ENCODE data around the gene MLANA. TPM values are rescaled to one million over a fixed set of nuclear protein-coding genes. Genes with fewer than 3 reads are reported as not detected.

The MLANA gene
- total and polyA plus RNA-seq, 2 donors, result not detected

- no peaks in the 10 kb centered on the region for H3K36me3 ChIP-seq (ENCODE audit: insufficient read depth)
- 87% methylated on average over 2 of the region's 2 CpGs for WGBS
- no peak overlapping the region for H3K4me3 ChIP-seq (ENCODE audit: low read depth, low read length)
- no peak for DNase-seq (ENCODE audit: extremely low spot score)
- no peak overlapping the region for H3K27ac ChIP-seq (ENCODE audit: low read depth)
- H3K4me1 ChIP-seq (ENCODE audit: insufficient read depth), result no peaks in the 10 kb centered on the region
Observed at GRCh38 chr9:5941214-5941613, 50.5 kb downstream of the MLANA start.

DNA sequence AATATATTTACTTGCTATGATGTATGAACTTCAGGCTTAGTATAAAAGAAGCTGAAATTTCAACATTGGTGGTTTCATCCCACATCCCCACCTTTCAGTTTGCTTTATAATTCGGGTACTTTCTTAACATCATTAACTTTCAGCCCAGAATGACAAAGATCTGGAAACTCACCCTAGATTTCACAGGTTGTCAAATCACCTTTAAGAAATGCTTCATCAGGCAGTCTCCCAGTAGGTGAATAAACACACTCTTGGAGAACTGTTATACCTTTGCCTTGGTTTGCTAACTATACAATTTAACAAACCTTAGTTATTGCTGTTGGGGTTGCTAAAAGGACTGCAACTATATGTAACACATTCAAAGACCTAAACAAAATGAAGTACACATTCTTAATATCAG is 54.4 kb downstream of the MLANA start:
- Histone ChIP-seq H3K36me3 (ENCODE audit: insufficient read depth) (no peaks in the 10 kb centered on the region), H3K4me3 (ENCODE audit: low read depth, low read length) (no peak overlapping the region), H3K27ac (ENCODE audit: low read depth) (no peak overlapping the region), H3K4me1 (ENCODE audit: insufficient read depth) (no peaks in the 10 kb centered on the region)
- 94% methylated on average over 1 of the region's 1 CpG for WGBS
- no peak for DNase-seq (ENCODE audit: extremely low spot score)

GRCh38 chr9:5947912-5948311 is 57.2 kb downstream of the MLANA start:
- no peak overlapping the region for H3K27ac ChIP-seq (ENCODE audit: low read depth)
- WGBS, result 84% methylated on average over 2 of the region's 2 CpGs
- no peak for DNase-seq (ENCODE audit: extremely low spot score)
- H3K4me1 ChIP-seq (ENCODE audit: insufficient read depth), result no peaks in the 10 kb centered on the region
- no peak overlapping the region for H3K4me3 ChIP-seq (ENCODE audit: low read depth, low read length)
- no peaks in the 10 kb centered on the region for H3K36me3 ChIP-seq (ENCODE audit: insufficient read depth)

GRCh38 chr9:5949103-5949699 is 58.5 kb downstream of the MLANA start:
- H3K27ac ChIP-seq (ENCODE audit: low read depth), result no peak overlapping the region
- H3K4me3 ChIP-seq (ENCODE audit: low read depth, low read length), result no peak overlapping the region
- 34% methylated on average over 5 of the region's 5 CpGs for WGBS
- H3K36me3 ChIP-seq (ENCODE audit: insufficient read depth), result no peaks in the 10 kb centered on the region
- H3K4me1 ChIP-seq (ENCODE audit: insufficient read depth), result no peaks in the 10 kb centered on the region
- no peak for DNase-seq (ENCODE audit: extremely low spot score)

GRCh38 chr9:5950261-5950660 is 59.6 kb downstream of the MLANA start:
- WGBS, result 100% methylated on average over 1 of the region's 1 CpG
- no peak for DNase-seq (ENCODE audit: extremely low spot score)
- no peak overlapping the region for H3K27ac ChIP-seq (ENCODE audit: low read depth)

GRCh38 chr9:5951686-5952211 is 61.1 kb downstream of the MLANA start:
- H3K36me3 ChIP-seq (ENCODE audit: insufficient read depth), result no peaks in the 10 kb centered on the region
- no peak overlapping the region for H3K27ac ChIP-seq (ENCODE audit: low read depth)
- no peak for DNase-seq (ENCODE audit: extremely low spot score)
- 69% methylated on average over 4 of the region's 4 CpGs for WGBS
- H3K4me1 ChIP-seq (ENCODE audit: insufficient read depth), result no peaks in the 10 kb centered on the region
- no peak overlapping the region for H3K4me3 ChIP-seq (ENCODE audit: low read depth, low read length)

More at GRCh38 chr9:5950261-5950660, 59.6 kb downstream of the MLANA start:
- no peaks in the 10 kb centered on the region for H3K36me3 ChIP-seq (ENCODE audit: insufficient read depth)
- H3K4me1 ChIP-seq (ENCODE audit: insufficient read depth), result no peaks in the 10 kb centered on the region
- H3K4me3 ChIP-seq (ENCODE audit: low read depth, low read length), result no peak overlapping the region

- no peaks in the 10 kb centered on the region for H3K36me3 ChIP-seq (ENCODE audit: insufficient read depth)
- H3K4me1 ChIP-seq (ENCODE audit: insufficient read depth), result no peaks in the 10 kb centered on the region
- no peak for DNase-seq (ENCODE audit: extremely low spot score)
- 61% methylated on average over 9 of the region's 9 CpGs for WGBS
- H3K4me3 ChIP-seq (ENCODE audit: low read depth, low read length), result no peak overlapping the region
- H3K27ac ChIP-seq (ENCODE audit: low read depth), result no peak overlapping the region
Observed at GRCh38 chr9:5953743-5954707, 63.3 kb downstream of the MLANA start.

DNA sequence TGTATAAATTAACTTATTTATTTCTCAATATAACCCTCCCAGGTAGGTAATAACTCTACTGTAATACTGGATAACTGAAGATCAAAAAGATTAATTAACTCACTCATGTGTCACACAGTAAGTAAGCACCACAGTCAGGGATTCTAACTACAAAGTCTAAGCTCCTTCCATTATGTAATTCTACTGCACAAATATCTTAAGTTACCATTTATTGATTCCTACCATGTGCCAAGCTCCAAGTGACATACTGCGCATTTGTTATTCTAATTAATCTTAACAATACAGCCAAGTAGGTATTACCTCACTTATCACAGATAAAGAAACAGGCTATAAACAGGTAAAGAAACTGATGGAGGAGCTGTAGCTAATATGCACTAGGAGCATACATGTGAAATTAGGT is 66.5 kb downstream of the MLANA start:
- WGBS, result 99% methylated on average over 1 of the region's 1 CpG
- no peak overlapping the region for H3K27ac ChIP-seq (ENCODE audit: low read depth)
- H3K36me3 ChIP-seq (ENCODE audit: insufficient read depth), result no peaks in the 10 kb centered on the region
- no peaks in the 10 kb centered on the region for H3K4me1 ChIP-seq (ENCODE audit: insufficient read depth)
- no peak overlapping the region for H3K4me3 ChIP-seq (ENCODE audit: low read depth, low read length)
- DNase-seq (ENCODE audit: extremely low spot score), result no peak

DNA sequence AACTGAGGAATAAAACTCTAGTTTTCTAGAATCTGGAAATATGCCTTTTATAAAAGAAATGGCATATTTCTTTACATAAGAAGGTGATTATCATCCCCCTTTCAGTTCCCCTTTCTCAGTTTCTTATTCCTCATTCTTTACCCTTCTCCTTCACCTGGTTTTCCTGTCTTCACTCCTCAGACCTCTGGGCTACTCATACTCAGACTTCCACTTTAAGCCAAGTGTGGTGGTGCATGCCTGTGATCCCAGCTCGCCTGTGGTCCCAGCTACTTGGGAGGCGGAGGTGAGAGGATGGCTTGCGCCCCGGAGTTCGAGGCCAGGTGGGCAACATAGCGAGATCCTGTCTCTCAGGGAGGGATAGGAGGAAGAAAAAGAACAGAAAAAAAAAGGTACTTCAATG is 67.6 kb downstream of the MLANA start:
- Histone ChIP-seq H3K36me3 (ENCODE audit: insufficient read depth) (no peaks in the 10 kb centered on the region), H3K27ac (ENCODE audit: low read depth) (no peak overlapping the region), H3K4me1 (ENCODE audit: insufficient read depth) (no peaks in the 10 kb centered on the region), H3K4me3 (ENCODE audit: low read depth, low read length) (no peak overlapping the region)
- 93% methylated on average over 6 of the region's 6 CpGs for WGBS
- DNase-seq (ENCODE audit: extremely low spot score), result no peak

Other genes with a start within 250 kb of the MLANA start
- gene ERMP1, start 57.8 kb upstream of the MLANA start, total RNA-seq, result 40.0 TPM
- 12.0 TPM for gene ERMP1, start 57.8 kb upstream of the MLANA start, polyA plus RNA-seq
- 36.5 TPM for gene RANBP6, start 124.7 kb downstream of the MLANA start, total RNA-seq
- gene RANBP6, start 124.7 kb downstream of the MLANA start, polyA plus RNA-seq, result 10.8 TPM

Measured in urinary bladder (tissue), 4 donors.